Epidermal melanocyte (primary cell): Measurements from ENCODE around the gene CD48.
"Not testable (repeated sequence)": the region's sequence is repeated elsewhere in the genome, so short reads cannot be mapped to it uniquely, and the experiment has no call there.

Experiments
- DNase-seq: peaks from one replicate; pipeline ENCODE4 v3.0.0; 2011; ENCODE audit warnings: low spot score; ENCODE audit not compliant: insufficient read length

The CD48 gene

GRCh38 chr1:160714034-160714648 lies 2.5 kb upstream of the CD48 start:
- not testable (repeated sequence) for DNase-seq

- no peak for DNase-seq
These were observed 1.5 kb upstream of the CD48 start for GRCh38 chr1:160713161-160713560.

GRCh38 chr1:160712525-160713080 lies 981 bp upstream of the CD48 start:
- DNase-seq = not testable (repeated sequence)

- DNase-seq = no peak
These were observed 383 bp downstream of the CD48 start for GRCh38 chr1:160711276-160711601.

- DNase-seq = no peak
These were observed 937 bp downstream of the CD48 start for GRCh38 chr1:160710517-160711252.

- no peak for DNase-seq
These were observed 1.9 kb downstream of the CD48 start for GRCh38 chr1:160709715-160710114.

- DNase-seq = no peak
These were observed 2.8 kb downstream of the CD48 start for GRCh38 chr1:160708801-160709200.

GRCh38 chr1:160708118-160708517 lies 3.5 kb downstream of the CD48 start:
- DNase-seq = no peak

- no peak for DNase-seq
These were observed 4.2 kb downstream of the CD48 start for GRCh38 chr1:160707236-160708064.

- DNase-seq = no peak
These were observed 4.9 kb downstream of the CD48 start for GRCh38 chr1:160706526-160707235.

GRCh38 chr1:160705742-160706141 lies 5.9 kb downstream of the CD48 start:
- DNase-seq = no peak

GRCh38 chr1:160705212-160705621 lies 6.4 kb downstream of the CD48 start:
- DNase-seq = not testable (repeated sequence)

GRCh38 chr1:160704250-160704649 lies 7.4 kb downstream of the CD48 start:
- no peak for DNase-seq

- DNase-seq = no peak
These were observed 9.5 kb downstream of the CD48 start for GRCh38 chr1:160702100-160702499.

GRCh38 chr1:160692390-160692789 lies 19.2 kb downstream of the CD48 start:
- not testable (repeated sequence) for DNase-seq

GRCh38 chr1:160685266-160685665 lies 26.4 kb downstream of the CD48 start:
- no peak for DNase-seq

GRCh38 chr1:160682983-160683865 lies 28.4 kb downstream of the CD48 start:
- no peak for DNase-seq

GRCh38 chr1:160681891-160682140 lies 29.8 kb downstream of the CD48 start:
- DNase-seq = no peak

- DNase-seq = no peak
These were observed 30.3 kb downstream of the CD48 start for GRCh38 chr1:160681066-160681890.

GRCh38 chr1:160680399-160680798 lies 31.2 kb downstream of the CD48 start:
- no peak for DNase-seq
